SK-N-SH (cell line): ENCODE measurements around the gene MINDY1. TPM values are rescaled to one million over a fixed set of nuclear protein-coding genes. Genes with fewer than 3 reads are reported as not detected.

Source experiments
- CTCF ChIA-PET: fragments of 300-600, 350-600 bp; formaldehyde crosslinking; extraction: SDS; loops from one replicate; lab custom pipeline; 2021; lab: Yijun Ruan, JAX
- POLR2A ChIA-PET: fragments of 350-600 bp; sonication (Branson Sonifier 250); formaldehyde crosslinking; extraction: SDS; loops from one replicate; lab custom pipeline; 2020; ENCODE audit warnings: antibody characterized with exemption, inconsistent platforms; lab: Yijun Ruan, JAX
- DNase-seq: peaks from one replicate; pipeline ENCODE4 v3.0.0; 2012
- H2AFZ ChIP-seq: fragments of 200-600 bp; sonication (generic); 2 replicates; pipeline ENCODE4 v1.8.1; 2016; ENCODE audit warnings: antibody characterized with exemption, mild to moderate bottlenecking, low read depth
- H3F3A ChIP-seq: fragments of 200-600 bp; sonication (generic); replicated peaks from 2 replicates; pipeline ENCODE3; 2016; ENCODE audit warnings: antibody characterized with exemption, mild to moderate bottlenecking; ENCODE audit not compliant: insufficient read depth
- H3K27ac ChIP-seq, 2 experiments: fragments of 200-500 bp in 1 of 2; fragments of 200-600 bp in 1 of 2; sonication (Bioruptor generic) in 1 of 2; sonication (generic), shearing (Covaris generic) in 1 of 2; 2 replicates each; pipeline versions ENCODE4 v1.5.1 to v1.6.1; 2014 to 2016; ENCODE audit warnings: low read depth in 2 of 2, inconsistent platforms in 1 of 2, low read length in 1 of 2, mild to moderate bottlenecking in 1 of 2, mixed read lengths in 1 of 2
- H3K27me3 ChIP-seq: fragments of 200-600 bp; sonication (generic), shearing (Covaris generic); 2 replicates; pipeline ENCODE4 v1.6.1; 2016; ENCODE audit warnings: mixed run types; ENCODE audit not compliant: insufficient read depth
- H3K36me3 ChIP-seq, 2 experiments: fragments of 200-500 bp in 1 of 2; fragments of 200-600 bp in 1 of 2; sonication (Bioruptor generic) in 1 of 2; sonication (generic) in 1 of 2; replicated peaks in 1 of 2; 2 replicates each; pipeline versions ENCODE3 to v1.5.1; 2014 to 2016; ENCODE audit warnings: low read length in 1 of 2, mild to moderate bottlenecking in 1 of 2; ENCODE audit not compliant: insufficient read depth in 2 of 2, control insufficient read depth in 1 of 2
- H3K4me1 ChIP-seq, 2 experiments: fragments of 200-500 bp in 1 of 2; fragments of 200-600 bp in 1 of 2; sonication (Bioruptor generic) in 1 of 2; sonication (generic), shearing (Covaris generic) in 1 of 2; 2 replicates each; pipeline versions ENCODE4 v1.5.1 to v1.6.1; 2014 to 2016; ENCODE audit warnings: low read depth in 1 of 2, low read length in 1 of 2, mixed run types in 1 of 2; ENCODE audit not compliant: insufficient read depth in 2 of 2, control insufficient read depth in 1 of 2
- H3K4me2 ChIP-seq: fragments of 200-600 bp; sonication (generic), shearing (Covaris generic); 2 replicates; pipeline ENCODE4 v1.6.1; 2017; ENCODE audit warnings: mixed run types
- H3K4me3 ChIP-seq, 2 experiments: fragments of 200-500 bp in 1 of 2; fragments of 200-600 bp in 1 of 2; sonication (Bioruptor generic) in 1 of 2; sonication (generic), shearing (Covaris generic) in 1 of 2; 2 replicates each; pipeline versions ENCODE4 v1.5.1 to v1.8.1; 2014 to 2016; ENCODE audit warnings: low read depth in 2 of 2, inconsistent platforms in 1 of 2, low read length in 1 of 2, mild to moderate bottlenecking in 1 of 2, mixed read lengths in 1 of 2, moderate library complexity in 1 of 2
- H3K79me2 ChIP-seq: fragments of 200-600 bp; sonication (generic); 2 replicates; pipeline ENCODE4 v1.8.1; 2017; ENCODE audit warnings: mild to moderate bottlenecking; ENCODE audit not compliant: insufficient read depth
- H3K9ac ChIP-seq: fragments of 200-600 bp; sonication (generic); 2 replicates; pipeline ENCODE4 v1.6.1; 2017; ENCODE audit warnings: mixed run types
- H3K9me2 ChIP-seq: fragments of 200-600 bp; sonication (generic); 2 replicates; pipeline ENCODE4 v1.6.1; 2017; ENCODE audit warnings: mixed run types
- H3K9me3 ChIP-seq: fragments of 200-600 bp; sonication (generic); 2 replicates; pipeline ENCODE4 v1.6.1; 2017; ENCODE audit warnings: mixed run types, mild to moderate bottlenecking, moderate library complexity
- H4K20me1 ChIP-seq: fragments of 200-600 bp; sonication (generic); 2 replicates; pipeline ENCODE4 v1.6.1; 2017; ENCODE audit warnings: mild to moderate bottlenecking, mixed run types; ENCODE audit not compliant: insufficient read depth
- CHD2 ChIP-seq: fragments of 150-350 bp; IDR thresholded peaks from 2 replicates; pipeline ENCODE4 v1.6.1; 2018; ENCODE audit warnings: low read length; ENCODE audit not compliant: partially characterized antibody
- EP300 ChIP-seq, 2 experiments: IDR thresholded peaks; 2 replicates each; pipeline versions ENCODE4 v1.4.0 to v1.6.1; 2012; ENCODE audit warnings: borderline replicate concordance in 1 of 2, low read depth in 1 of 2, low read length in 1 of 2
- FOXJ3 ChIP-seq: sonication (generic); formaldehyde crosslinking; IDR thresholded peaks from 2 replicates; pipeline ENCODE4 v1.5.1; 2020; ENCODE audit warnings: mild to moderate bottlenecking, missing genetic modification reagents
- FOXM1 ChIP-seq: IDR thresholded peaks from 2 replicates; pipeline ENCODE4 v1.4.0; 2012; ENCODE audit warnings: low read depth, mild to moderate bottlenecking
- GABPA ChIP-seq: IDR thresholded peaks from 2 replicates; pipeline ENCODE4 v1.4.0; 2012; ENCODE audit warnings: low read depth, mild to moderate bottlenecking
- IRF3 ChIP-seq: fragments of 150-350 bp; IDR thresholded peaks from 2 replicates; pipeline ENCODE4 v1.6.1; 2016; ENCODE audit warnings: mild to moderate bottlenecking, low read depth, low read length
- JUND ChIP-seq: IDR thresholded peaks from 2 replicates; pipeline ENCODE4 v1.4.0; 2012
- MEF2A ChIP-seq: IDR thresholded peaks from 2 replicates; pipeline ENCODE4 v1.4.0; 2012; ENCODE audit warnings: low read depth, borderline replicate concordance
- NFIC ChIP-seq: IDR thresholded peaks from 2 replicates; pipeline ENCODE4 v1.4.0; 2012; ENCODE audit warnings: borderline replicate concordance
- NRF1 ChIP-seq: IDR thresholded peaks from 2 replicates; pipeline ENCODE4 v1.6.1; 2012; ENCODE audit warnings: low read depth, mild to moderate bottlenecking, low read length
- PBX3 ChIP-seq: IDR thresholded peaks from 2 replicates; pipeline ENCODE4; 2012
- POLR2AphosphoS5 ChIP-seq: IDR thresholded peaks from 2 replicates; pipeline ENCODE4 v1.6.1; 2012; ENCODE audit warnings: low read depth, low read length
- RAD21 ChIP-seq: IDR thresholded peaks from 2 replicates; pipeline ENCODE4 v1.6.1; 2012; ENCODE audit warnings: mild to moderate bottlenecking, low read length
- RCOR1 ChIP-seq: fragments of 150-350 bp; IDR thresholded peaks from 2 replicates; pipeline ENCODE4 v1.6.1; 2017; ENCODE audit warnings: antibody characterized with exemption, low read length
- REST ChIP-seq: IDR thresholded peaks from 2 replicates; pipeline ENCODE4 v1.6.1; 2012; ENCODE audit warnings: mild to moderate bottlenecking, low read depth, low read length, moderate library complexity
- SIN3A ChIP-seq: IDR thresholded peaks from 2 replicates; pipeline ENCODE4 v1.6.1; 2012; ENCODE audit warnings: low read depth, mild to moderate bottlenecking, low read length, moderate library complexity, borderline replicate concordance
- SMC3 ChIP-seq: IDR thresholded peaks from 2 replicates; pipeline ENCODE4 v1.6.1; 2012; ENCODE audit warnings: low read depth, low read length, improper control_type of control experiment
- TAF1 ChIP-seq: IDR thresholded peaks from 2 replicates; pipeline ENCODE4 v1.6.1; 2012; ENCODE audit warnings: low read depth, mild to moderate bottlenecking, low read length, moderate library complexity, borderline replicate concordance
- TCF12 ChIP-seq: IDR thresholded peaks from 2 replicates; pipeline ENCODE4 v1.4.0; 2012
- USF2 ChIP-seq: fragments of 150-350 bp; IDR thresholded peaks from 2 replicates; pipeline ENCODE4 v1.6.1; 2017; ENCODE audit warnings: antibody characterized with exemption, low read length, low read depth, borderline replicate concordance
- WGBS: methylation state at CpG from one replicate; pipeline ENCODE4 v1.1.6; 2017; ENCODE audit warnings: low lambda C conversion rate; 5-methylcytosine and 5-hydroxymethylcytosine counted together
- polyA plus RNA-seq, 3 experiments: library from polyadenylated mRNA; depleted of rRNA; stranded (reverse); fragments of >200 nt; gene quantifications; 2 replicates each; pipeline ENCODE4 v1.2.3, GENCODE V29; 2012

The MINDY1 gene
- polyA plus RNA-seq, 1 of the 3 experiments (the other 2 are of a cell fraction), result 6.0 TPM

- Histone ChIP-seq H3F3A (peaks cover 24% of the 10 kb centered on the region), H3K79me2 (peaks cover 15% of the 10 kb centered on the region; the same call in 1 of the 2 replicates), H3K4me1 (peaks cover 0 to 12% of the 10 kb centered on the region in 2 experiments; a peak in 2 of 4 replicates), H3K27ac (peak within 1 kb of the TSS; percentile 70 to 95), H3K9me2 (no peaks in the 10 kb centered on the region), H3K4me3 (peak within 1 kb of the TSS; percentile 73 to 77), H3K36me3 (peaks cover 15 to 24% of the 10 kb centered on the region in 2 experiments), H3K9ac (peak within 1 kb of the TSS; percentile 75), H3K4me2 (peak within 1 kb of the TSS; percentile 95), H2AFZ (peak within 1 kb of the TSS; percentile 98), H3K27me3 (no peaks in the 10 kb centered on the region), H3K9me3 (no peaks in the 10 kb centered on the region), H4K20me1 (no peaks in the 10 kb centered on the region)
- TF ChIP-seq POLR2AphosphoS5 (peak; percentile 73), GABPA (peak; percentile 27; the same call in 1 of the 2 replicates), RAD21 (no peak), TAF1 (no peak), NRF1 (peak; percentile 68; the same call in 1 of the 2 replicates), CHD2 (no peak), PBX3 (no peak)
- ChIA-PET CTCF (interaction anchor here (0.7 to 4.4 kb wide), 14 partner anchors 8 to 792 kb away, joined by 3 to 67 read pairs (median 4); partner anchors contain the start of genes BNIPL, CDC42SE1, GABPB2 and MLLT11), POLR2A (interaction anchor here (1.2 to 3.5 kb wide), 3 partner anchors 11 to 41 kb away, joined by 3 to 24 read pairs (median 9); partner anchors contain the start of genes CDC42SE1, MINDY1 and MLLT11)
- DNase-seq, result peak; percentile 97
- WGBS, result under 1% methylated on average over 20 of the region's 29 CpGs
These were observed 40.9 kb upstream of the MINDY1 start, which contains the start of gene C1orf56 for GRCh38 chr1:151047591-151047924. C1orf56 (plus strand) TSS chr1:151047751; CDS start chr1:151047848, 97 bp downstream.

DNA sequence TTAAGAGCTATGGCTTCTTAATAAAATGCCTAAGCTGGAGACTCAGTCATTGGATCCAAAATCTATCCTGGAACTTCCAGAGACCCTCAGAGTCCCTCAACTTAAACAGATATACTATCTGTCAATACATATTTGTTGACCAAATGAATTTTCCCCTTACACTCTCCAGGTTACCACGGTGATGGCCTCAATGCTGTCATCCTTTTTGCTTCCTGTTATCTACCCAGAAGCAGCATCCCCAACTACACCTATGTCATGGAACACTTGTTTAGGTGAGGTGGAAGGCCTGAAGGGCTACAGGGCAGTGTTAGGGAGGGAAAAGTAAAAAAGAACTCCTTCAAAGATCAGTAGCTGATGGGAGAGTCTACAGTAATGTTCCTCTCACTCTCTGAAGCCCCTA, 36.5 kb upstream of the MINDY1 start:
- Histone ChIP-seq H2AFZ (no peak overlapping the region), H3K27ac (no peak overlapping the region), H3K4me2 (no peak overlapping the region), H3K4me1 (peaks cover 0 to 2% of the 10 kb centered on the region in 2 experiments; a peak in 1 of 4 replicates), H3K27me3 (no peaks in the 10 kb centered on the region), H3K9me3 (no peaks in the 10 kb centered on the region), H3K9me2 (no peaks in the 10 kb centered on the region), H3F3A (peaks cover 8% of the 10 kb centered on the region), H3K9ac (no peak overlapping the region), H3K4me3 (no peak overlapping the region), H3K36me3 (no peaks in the 10 kb centered on the region), H4K20me1 (no peaks in the 10 kb centered on the region), H3K79me2 (no peaks in the 10 kb centered on the region)
- TF ChIP-seq IRF3, result no peak
- no peak for TF ChIP-seq REST
- TF ChIP-seq NRF1, result no peak
- TF ChIP-seq RCOR1, result no peak
- TF ChIP-seq SIN3A, result no peak
- no peak for TF ChIP-seq SMC3
- no peak for TF ChIP-seq TCF12
- TF ChIP-seq MEF2A, result no peak
- no peak for TF ChIP-seq NFIC
- TF ChIP-seq USF2, result no peak
- no peak for TF ChIP-seq PBX3
- no peak for TF ChIP-seq FOXM1
- no peak for TF ChIP-seq EP300 (IDR thresholded peaks at IDR 0.05; ENCODE audit: borderline replicate concordance in 1 of 2, low read depth in 1 of 2, low read length in 1 of 2)
- TF ChIP-seq JUND, result no peak
- TF ChIP-seq FOXJ3 (CRISPR knock-in tag), result no peak
- CTCF ChIA-PET, result interaction anchor here (1.3 to 1.9 kb wide), 3 partner anchors 16 to 298 kb away, joined by 4 to 9 read pairs (median 5); partner anchors contain the start of genes CDC42SE1, MINDY1 and MLLT11
- 95% methylated on average over 1 of the region's 1 CpG for WGBS
- DNase-seq, result no peak
- POLR2A ChIA-PET, result no interaction called here
